ENCODE data around the gene AANAT.
A peak's percentile ranks its signal among the peaks of the same experiment; 100 is the strongest.

AANAT gene

GRCh38 chr17:76451506-76451905 is 15.9 kb upstream of the AANAT start:
- TF ChIP-seq, protein P1, sequence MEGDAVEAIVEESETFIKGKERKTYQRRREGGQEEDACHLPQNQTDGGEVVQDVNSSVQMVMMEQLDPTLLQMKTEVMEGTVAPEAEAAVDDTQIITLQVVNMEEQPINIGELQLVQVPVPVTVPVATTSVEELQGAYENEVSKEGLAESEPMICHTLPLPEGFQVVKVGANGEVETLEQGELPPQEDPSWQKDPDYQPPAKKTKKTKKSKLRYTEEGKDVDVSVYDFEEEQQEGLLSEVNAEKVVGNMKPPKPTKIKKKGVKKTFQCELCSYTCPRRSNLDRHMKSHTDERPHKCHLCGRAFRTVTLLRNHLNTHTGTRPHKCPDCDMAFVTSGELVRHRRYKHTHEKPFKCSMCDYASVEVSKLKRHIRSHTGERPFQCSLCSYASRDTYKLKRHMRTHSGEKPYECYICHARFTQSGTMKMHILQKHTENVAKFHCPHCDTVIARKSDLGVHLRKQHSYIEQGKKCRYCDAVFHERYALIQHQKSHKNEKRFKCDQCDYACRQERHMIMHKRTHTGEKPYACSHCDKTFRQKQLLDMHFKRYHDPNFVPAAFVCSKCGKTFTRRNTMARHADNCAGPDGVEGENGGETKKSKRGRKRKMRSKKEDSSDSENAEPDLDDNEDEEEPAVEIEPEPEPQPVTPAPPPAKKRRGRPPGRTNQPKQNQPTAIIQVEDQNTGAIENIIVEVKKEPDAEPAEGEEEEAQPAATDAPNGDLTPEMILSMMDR (IDR thresholded peaks at IDR 0.05; ENCODE audit: low read depth, low read length) = no peak
- peak overlapping the region; percentile 87 for H3K4me3 ChIP-seq (ENCODE audit: low read depth, low read length)

GRCh38 chr17:76452127-76452659 is 15.2 kb upstream of the AANAT start:
- TF ChIP-seq, protein P1 (IDR thresholded peaks at IDR 0.05; ENCODE audit: low read depth, low read length) = no peak

GRCh38 chr17:76452660-76453430 is 14.6 kb upstream of the AANAT start, which contains the start of gene UBE2O:
TSS of gene UBE2O (minus strand) at chr17:76453152. CDS start at chr17:76453141, 11 bp downstream.
- H3K4me3 ChIP-seq (ENCODE audit: low read depth, low read length) = peak within 1 kb of the TSS; percentile 87

More at GRCh38 chr17:76452127-76452659, 15.2 kb upstream of the AANAT start:
- peak overlapping the region; percentile 87 for H3K4me3 ChIP-seq (ENCODE audit: low read depth, low read length)

DNA sequence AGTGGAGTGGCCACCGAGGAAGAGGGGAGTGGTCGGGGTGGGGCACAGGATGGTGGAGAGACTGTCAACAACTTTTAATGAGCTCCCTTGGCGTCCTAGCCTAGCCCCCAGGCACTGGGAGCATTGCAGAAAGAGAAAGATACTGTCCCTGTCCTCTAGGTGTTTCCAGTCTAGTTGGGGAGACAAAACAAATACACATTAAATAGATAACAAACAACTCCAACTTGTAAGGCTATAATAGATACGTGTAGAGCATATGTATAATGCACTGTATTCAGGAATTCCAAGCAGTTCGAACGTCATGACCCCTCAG is 14.0 kb upstream of the AANAT start:
- no peak overlapping the region for H3K4me3 ChIP-seq (ENCODE audit: low read depth, low read length)
- TF ChIP-seq, protein P1 (IDR thresholded peaks at IDR 0.05; ENCODE audit: low read depth, low read length) = no peak

More at GRCh38 chr17:76452660-76453430, 14.6 kb upstream of the AANAT start, which contains the start of gene UBE2O:
- TF ChIP-seq, protein P1 (IDR thresholded peaks at IDR 0.05; ENCODE audit: low read depth, low read length) = peak; percentile 25; the same call in 1 of the 2 replicates

GRCh38 chr17:76458580-76459490 is 8.6 kb upstream of the AANAT start:
- no peak overlapping the region for H3K4me3 ChIP-seq (ENCODE audit: low read depth, low read length)
- TF ChIP-seq, protein P1 (IDR thresholded peaks at IDR 0.05; ENCODE audit: low read depth, low read length) = peak; percentile 68

DNA sequence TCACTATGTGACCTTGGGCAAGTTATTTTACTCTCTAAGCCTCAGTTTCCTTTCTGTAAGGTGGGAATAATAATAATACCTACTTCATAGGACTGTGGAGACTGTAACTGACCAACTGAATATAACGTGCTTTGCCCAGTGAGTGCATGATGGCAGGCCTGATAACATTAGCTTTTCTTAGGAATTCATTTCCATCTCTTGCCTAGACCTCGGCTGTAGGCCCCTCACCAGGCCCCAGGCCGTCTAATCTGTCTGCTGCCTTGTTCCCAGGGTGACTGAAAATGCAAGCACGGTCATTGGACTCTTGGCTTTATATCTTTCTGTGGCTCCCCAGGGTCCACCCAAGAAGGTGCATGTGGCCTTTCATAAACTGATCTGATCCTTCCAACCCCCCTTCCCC is 7.7 kb upstream of the AANAT start:
- TF ChIP-seq, protein P1 (IDR thresholded peaks at IDR 0.05; ENCODE audit: low read depth, low read length) = no peak
- H3K4me3 ChIP-seq (ENCODE audit: low read depth, low read length) = no peak overlapping the region
